ENCODE measurements around the gene UPK1A.

DNA sequence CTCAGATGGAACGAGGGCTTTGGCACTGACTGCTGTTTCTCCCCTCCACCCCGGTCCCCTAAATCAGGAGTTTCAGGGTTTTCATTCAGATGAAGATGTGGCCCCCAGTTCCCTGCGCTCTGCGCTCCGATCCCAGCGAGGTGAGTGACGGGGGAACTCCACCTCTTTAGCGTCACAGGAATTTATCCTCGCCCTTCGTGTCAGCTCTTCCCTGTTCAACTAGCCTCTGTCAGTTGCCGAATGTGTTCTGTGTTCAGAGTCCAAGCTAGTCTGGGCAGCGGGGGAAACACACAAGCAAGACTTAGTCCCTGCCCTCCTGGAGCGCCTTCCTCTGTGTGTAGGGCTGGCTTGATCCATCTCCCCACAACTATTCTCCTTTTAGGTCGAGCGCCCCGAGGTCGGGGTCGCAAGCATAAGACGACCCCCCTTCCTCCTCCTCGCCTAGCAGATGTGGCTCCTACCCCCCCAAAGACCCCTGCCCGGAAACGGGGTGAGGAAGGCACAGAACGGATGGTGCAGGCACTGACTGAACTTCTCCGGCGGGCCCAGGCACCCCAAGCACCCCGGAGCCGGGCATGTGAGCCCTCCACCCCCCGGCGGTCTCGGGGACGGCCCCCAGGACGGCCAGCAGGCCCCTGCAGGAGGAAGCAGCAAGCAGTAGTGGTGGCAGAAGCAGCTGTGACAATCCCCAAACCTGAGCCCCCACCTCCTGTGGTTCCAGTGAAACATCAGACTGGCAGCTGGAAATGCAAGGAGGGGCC, 53.3 kb downstream of the UPK1A start:
- TF ChIP-seq POLR2A (IDR thresholded peaks at IDR 0.05; ENCODE audit: low read depth, low read length) (no peak; the same call in 1 of the 2 replicates), POLR2AphosphoS5 (IDR thresholded peaks at IDR 0.05; ENCODE audit: low read depth, low read length) (no peak)
